HG02840 (cell line): ENCODE measurements around the gene ADGRE1.
"Not testable (repeated sequence)": the region's sequence is repeated elsewhere in the genome, so short reads cannot be mapped to it uniquely, and the experiment has no call there.

Experiments
- ATAC-seq: cut with Tn5 transposase; IDR thresholded peaks from one replicate; pipeline ENCODE4 v1.9.1; 2021; ENCODE audit warnings: mild to moderate bottlenecking, moderate library complexity, moderate number of reproducible peaks; ENCODE audit not compliant: unreplicated experiment, low FRiP score

Gene ADGRE1

GRCh38 chr19:6887316-6887715 is at the start of gene ADGRE1:
ADGRE1 (plus strand) TSS chr19:6887579; CDS start chr19:6887609, 30 bp downstream.
- no peak for ATAC-seq

GRCh38 chr19:6838062-6838655 is 49.2 kb upstream of the ADGRE1 start:
- ATAC-seq = no peak

- no peak for ATAC-seq
These were observed 44.3 kb upstream of the ADGRE1 start for GRCh38 chr19:6842871-6843607.

GRCh38 chr19:6847828-6848200 is 39.6 kb upstream of the ADGRE1 start:
- no peak for ATAC-seq

- ATAC-seq = no peak
These were observed 38.4 kb upstream of the ADGRE1 start for GRCh38 chr19:6848986-6849385.

GRCh38 chr19:6849876-6850275 is 37.5 kb upstream of the ADGRE1 start:
- no peak for ATAC-seq

GRCh38 chr19:6851359-6851758 is 36.0 kb upstream of the ADGRE1 start:
- ATAC-seq = no peak

- ATAC-seq = no peak
These were observed 35.4 kb upstream of the ADGRE1 start for GRCh38 chr19:6852001-6852400.

GRCh38 chr19:6853868-6854267 is 33.5 kb upstream of the ADGRE1 start:
- no peak for ATAC-seq

GRCh38 chr19:6854758-6855157 is 32.6 kb upstream of the ADGRE1 start:
- ATAC-seq = no peak

- no peak for ATAC-seq
These were observed 30.5 kb upstream of the ADGRE1 start for GRCh38 chr19:6856749-6857372.

GRCh38 chr19:6861683-6862286 is 25.6 kb upstream of the ADGRE1 start:
- no peak for ATAC-seq

GRCh38 chr19:6862673-6863078 is 24.7 kb upstream of the ADGRE1 start:
- ATAC-seq = no peak

GRCh38 chr19:6864325-6864940 is 22.9 kb upstream of the ADGRE1 start:
- ATAC-seq = no peak

- no peak for ATAC-seq
These were observed 21.5 kb upstream of the ADGRE1 start for GRCh38 chr19:6865849-6866248.

GRCh38 chr19:6866741-6867151 is 20.6 kb upstream of the ADGRE1 start:
- no peak for ATAC-seq

- ATAC-seq = no peak
These were observed 19.0 kb upstream of the ADGRE1 start for GRCh38 chr19:6868351-6868750.

GRCh38 chr19:6869151-6869882 is 18.1 kb upstream of the ADGRE1 start:
- not testable (repeated sequence) for ATAC-seq

GRCh38 chr19:6873708-6874431 is 13.5 kb upstream of the ADGRE1 start:
- ATAC-seq = no peak

- ATAC-seq = no peak
These were observed 12.2 kb upstream of the ADGRE1 start for GRCh38 chr19:6875218-6875617.
